IMR-90 (cell line): ENCODE results near the gene PPM1A. TPM values are rescaled to one million over a fixed set of nuclear protein-coding genes. Genes with fewer than 3 reads are reported as not detected.

Experiments used
- ATAC-seq: fragments of 200-7000 bp; cut with Tn5 transposase; 2 replicates; pipeline ENCODE4 v1.9.1; 2020; ENCODE audit warnings: low read depth, mild to moderate bottlenecking, moderate library complexity
- BruUV-seq: library from RNA; stranded (reverse); fragments of 400-500 nt; replicated peaks from 2 replicates; lab custom pipeline; 2021; lab: Mats Ljungman, UMichigan
- CTCF ChIA-PET: fragments of 300-600 bp; formaldehyde crosslinking; extraction: SDS; loops from one replicate; lab custom pipeline; 2021; ENCODE audit warnings: antibody characterized with exemption; lab: Yijun Ruan, JAX
- POLR2A ChIA-PET: fragments of 300-600 bp; sonication (Branson Sonifier 250); formaldehyde crosslinking; loops from one replicate; lab custom pipeline; 2022; ENCODE audit warnings: antibody characterized with exemption; ENCODE audit not compliant: unreplicated experiment; lab: Charles Lee
- DNase-seq: peaks from one replicate; pipeline ENCODE4 v3.0.0; 2013
- H2AFZ ChIP-seq: replicated peaks from 2 replicates; pipeline ENCODE3; 2013; ENCODE audit warnings: low read length, mild to moderate bottlenecking; ENCODE audit not compliant: poor library complexity
- H2AK5ac ChIP-seq: 2 replicates; pipeline ENCODE4 v1.6.1; 2013; ENCODE audit warnings: low read depth, low read length, inconsistent platforms
- H2AK9ac ChIP-seq: replicated peaks from 2 replicates; pipeline ENCODE3; 2013; ENCODE audit warnings: mild to moderate bottlenecking, low read depth, low read length, moderate library complexity; ENCODE audit not compliant: poor library complexity
- H2BK120ac ChIP-seq: 2 replicates; pipeline ENCODE4 v1.6.1; 2013; ENCODE audit warnings: low read depth, low read length, inconsistent platforms
- H2BK15ac ChIP-seq: 3 replicates; pipeline ENCODE4 v1.6.1; 2013; ENCODE audit warnings: low read depth, low read length, inconsistent platforms
- H2BK20ac ChIP-seq: 2 replicates; pipeline ENCODE4 v1.6.1; 2013; ENCODE audit warnings: low read depth, mild to moderate bottlenecking, inconsistent platforms, low read length, moderate library complexity
- H2BK5ac ChIP-seq: 2 replicates; pipeline ENCODE4 v1.6.1; 2013; ENCODE audit warnings: mild to moderate bottlenecking, low read depth, low read length, inconsistent platforms; ENCODE audit not compliant: poor library complexity, severe bottlenecking
- H3K14ac ChIP-seq: replicated peaks from 2 replicates; pipeline ENCODE4 v1.6.1; 2013; ENCODE audit warnings: low read depth, low read length, inconsistent platforms
- H3K18ac ChIP-seq: 2 replicates; pipeline ENCODE4 v1.6.1; 2013; ENCODE audit warnings: low read depth, low read length, control low read depth
- H3K23ac ChIP-seq: 2 replicates; pipeline ENCODE4 v1.6.1; 2013; ENCODE audit warnings: low read depth, low read length, inconsistent platforms
- H3K27ac ChIP-seq: 2 replicates; pipeline ENCODE4 v1.5.1; 2013; ENCODE audit warnings: mild to moderate bottlenecking, control low read depth, low read length; ENCODE audit not compliant: insufficient read depth
- H3K27me3 ChIP-seq: 2 replicates; pipeline ENCODE4 v1.6.1; 2013; ENCODE audit warnings: low read length; ENCODE audit not compliant: control insufficient read depth, insufficient read depth
- H3K36me3 ChIP-seq: 2 replicates; pipeline ENCODE4 v1.6.1; 2013; ENCODE audit warnings: low read length, mixed read lengths; ENCODE audit not compliant: control insufficient read depth, insufficient read depth
- H3K4ac ChIP-seq: 2 replicates; pipeline ENCODE4 v1.6.1; 2013; ENCODE audit warnings: low read depth, low read length, inconsistent platforms
- H3K4me1 ChIP-seq: 2 replicates; pipeline ENCODE4 v1.6.1; 2013; ENCODE audit warnings: low read length, mixed read lengths; ENCODE audit not compliant: control insufficient read depth, insufficient read depth
- H3K4me2 ChIP-seq: 2 replicates; pipeline ENCODE4 v1.6.1; 2013; ENCODE audit warnings: low read depth, mild to moderate bottlenecking, control low read depth, low read length, moderate library complexity
- H3K4me3 ChIP-seq: 2 replicates; pipeline ENCODE4 v1.5.1; 2013; ENCODE audit warnings: low read depth, mild to moderate bottlenecking, control low read depth, low read length, moderate library complexity; ENCODE audit not compliant: insufficient read depth
- H3K56ac ChIP-seq: 2 replicates; pipeline ENCODE4 v1.6.1; 2013; ENCODE audit warnings: low read length, inconsistent platforms; ENCODE audit not compliant: insufficient read depth; ENCODE audit errors: extremely low read depth
- H3K79me1 ChIP-seq, 2 experiments: 2 replicates each; pipeline ENCODE4 v1.6.1; 2013; ENCODE audit warnings: low read length in 2 of 2, inconsistent platforms in 1 of 2, low read depth in 1 of 2
- H3K9ac ChIP-seq: 2 replicates; pipeline ENCODE4 v1.6.1; 2013; ENCODE audit warnings: low read depth, low read length, control low read depth
- H3K9me1 ChIP-seq: 2 replicates; pipeline ENCODE4 v1.6.1; 2013; ENCODE audit warnings: low read length, inconsistent platforms; ENCODE audit not compliant: insufficient read depth
- H3K9me3 ChIP-seq: 2 replicates; pipeline ENCODE4 v1.6.1; 2013; ENCODE audit warnings: low read length; ENCODE audit not compliant: control insufficient read depth, insufficient read depth
- H4K20me1 ChIP-seq: 2 replicates; pipeline ENCODE4 v1.6.1; 2013; ENCODE audit warnings: low read length, inconsistent platforms; ENCODE audit not compliant: insufficient read depth
- H4K5ac ChIP-seq: 2 replicates; pipeline ENCODE4 v1.6.1; 2013; ENCODE audit warnings: mild to moderate bottlenecking, low read depth, low read length, control low read depth
- H4K8ac ChIP-seq, 2 experiments: 2 replicates each; pipeline ENCODE4 v1.6.1; 2013; ENCODE audit warnings: low read depth in 2 of 2, low read length in 2 of 2, control low read depth in 1 of 2, inconsistent platforms in 1 of 2
- H4K91ac ChIP-seq: 2 replicates; pipeline ENCODE4 v1.6.1; 2013; ENCODE audit warnings: low read depth, low read length, inconsistent platforms; ENCODE audit not compliant: insufficient read depth
- NFE2L2 ChIP-seq: fragments of 150-350 bp; IDR thresholded peaks from 2 replicates; pipeline ENCODE4 v1.6.1; 2016; ENCODE audit warnings: low read depth, mild to moderate bottlenecking, low read length
- RAD21 ChIP-seq: IDR thresholded peaks from 2 replicates; pipeline ENCODE4 v1.6.1; 2012; ENCODE audit warnings: low read length, improper control_type of control experiment
- RCOR1 ChIP-seq: IDR thresholded peaks from 2 replicates; pipeline ENCODE4 v1.6.1; 2012; ENCODE audit warnings: mild to moderate bottlenecking, low read length, improper control_type of control experiment; ENCODE audit not compliant: insufficient replicate concordance
- WGBS, 2 experiments: methylation state at CpG; one replicate each; pipeline versions ENCODE4 v1.1.5 to v1.1.7; 2013; ENCODE audit warnings: missing lambda C conversion rate in 2 of 2; ENCODE audit not compliant: insufficient read length in 1 of 2; ENCODE audit errors: extremely low coverage in 2 of 2; 5-methylcytosine and 5-hydroxymethylcytosine counted together
- dilution Hi-C: fragments of 300-500 bp; cut with HindIII; formaldehyde crosslinking; loops from one replicate; pipeline ENCODE4 v1.14.3; 2018; ENCODE audit warnings: low sequenced_read_pairs; ENCODE audit not compliant: unreplicated experiment
- in situ Hi-C: fragments of 300-500 bp; cut with MboI; formaldehyde crosslinking; loops from 3 replicates; pipeline ENCODE4 v1.14.3; 2019; ENCODE audit warnings: low sequenced_read_pairs, inconsistent platforms, mixed read lengths
- intact Hi-C: fragments of 100-400 bp; cut with micrococcal nuclease; formaldehyde crosslinking; loops from 2 replicates; pipeline ENCODE4 v1.10.0; 2022
- polyA plus RNA-seq, 3 experiments: library from polyadenylated mRNA; depleted of rRNA; stranded (reverse); fragments of >200 nt; gene quantifications; 2 replicates each; pipeline ENCODE4 v1.2.3, GENCODE V29; 2012; ENCODE audit warnings: low replicate concordance in 1 of 3
- total RNA-seq: library from RNA; depleted of rRNA; stranded (reverse); fragments of >200 nt; gene quantifications from 2 replicates; pipeline ENCODE4 v1.2.3, GENCODE V29; 2012

Gene PPM1A
- total and polyA plus RNA-seq, 2 of the 4 experiments (the other 2 are of a cell fraction): 14.3 to 15.1 TPM

GRCh38 chr14:60301685-60302084 lies 52.7 kb downstream of the PPM1A start:
- no peak overlapping the region for H2AFZ ChIP-seq
- no peak overlapping the region for H3K9ac ChIP-seq
- intact Hi-C loops: no loop called here
- H3K27ac ChIP-seq: no peak overlapping the region
- TF ChIP-seq NFE2L2: no peak
- no peak for TF ChIP-seq RCOR1
- TF ChIP-seq RAD21: no peak
- no peaks in the 10 kb centered on the region for H3K4me1 ChIP-seq
- POLR2A ChIA-PET: interaction anchor here (0.6 kb wide), 1 partner anchor 46 kb away, joined by 3 read pairs; no protein-coding TSS in a partner anchor
- ATAC-seq (no peak), DNase-seq (no peak)
- H4K8ac ChIP-seq: no peak overlapping the region
- H3K9me3 ChIP-seq: no peaks in the 10 kb centered on the region
- H2BK15ac ChIP-seq: no peak overlapping the region
- H4K5ac ChIP-seq: no peak overlapping the region
- no peaks in the 10 kb centered on the region for H3K36me3 ChIP-seq
- no peak overlapping the region for H3K56ac ChIP-seq
- no peak overlapping the region for H3K23ac ChIP-seq
- dilution Hi-C loops: no loop called here
- WGBS, 2 experiments: 60% methylated on average over 1 of the region's 5 CpGs; no CpG with 5 or more reads in 1 of the 2 experiments
- no peak overlapping the region for H3K14ac ChIP-seq
- H3K9me1 ChIP-seq: no peaks in the 10 kb centered on the region; the same call in 1 of the 2 replicates
- H4K91ac ChIP-seq: no peak overlapping the region
- H3K4ac ChIP-seq: no peak overlapping the region
- no peak overlapping the region for H3K4me3 ChIP-seq
- no peak overlapping the region for H2AK9ac ChIP-seq
- no peak overlapping the region for H2BK5ac ChIP-seq
- CTCF ChIA-PET: interaction anchor here (1.0 kb wide), 1 partner anchor 26 kb away, joined by 3 read pairs; no protein-coding TSS in a partner anchor
- no peak overlapping the region for H2AK5ac ChIP-seq
- H3K27me3 ChIP-seq: no peaks in the 10 kb centered on the region
- H4K20me1 ChIP-seq: no peaks in the 10 kb centered on the region
- in situ Hi-C loops: no loop called here
- H2BK20ac ChIP-seq: no peak overlapping the region
- H2BK120ac ChIP-seq: no peak overlapping the region
- no peak overlapping the region for H3K4me2 ChIP-seq
- no peaks in the 10 kb centered on the region for H3K79me1 ChIP-seq
- no peak overlapping the region for H3K18ac ChIP-seq
- no TSS peak for BruUV-seq
